ENCODE data around the gene SLC11A2. TPM values are rescaled to one million over a fixed set of nuclear protein-coding genes. Genes with fewer than 3 reads are reported as not detected.

The SLC11A2 gene
- total and polyA plus RNA-seq, 2 of the 4 experiments (the other 2 are of a cell fraction), result 28.0 to 45.3 TPM

DNA sequence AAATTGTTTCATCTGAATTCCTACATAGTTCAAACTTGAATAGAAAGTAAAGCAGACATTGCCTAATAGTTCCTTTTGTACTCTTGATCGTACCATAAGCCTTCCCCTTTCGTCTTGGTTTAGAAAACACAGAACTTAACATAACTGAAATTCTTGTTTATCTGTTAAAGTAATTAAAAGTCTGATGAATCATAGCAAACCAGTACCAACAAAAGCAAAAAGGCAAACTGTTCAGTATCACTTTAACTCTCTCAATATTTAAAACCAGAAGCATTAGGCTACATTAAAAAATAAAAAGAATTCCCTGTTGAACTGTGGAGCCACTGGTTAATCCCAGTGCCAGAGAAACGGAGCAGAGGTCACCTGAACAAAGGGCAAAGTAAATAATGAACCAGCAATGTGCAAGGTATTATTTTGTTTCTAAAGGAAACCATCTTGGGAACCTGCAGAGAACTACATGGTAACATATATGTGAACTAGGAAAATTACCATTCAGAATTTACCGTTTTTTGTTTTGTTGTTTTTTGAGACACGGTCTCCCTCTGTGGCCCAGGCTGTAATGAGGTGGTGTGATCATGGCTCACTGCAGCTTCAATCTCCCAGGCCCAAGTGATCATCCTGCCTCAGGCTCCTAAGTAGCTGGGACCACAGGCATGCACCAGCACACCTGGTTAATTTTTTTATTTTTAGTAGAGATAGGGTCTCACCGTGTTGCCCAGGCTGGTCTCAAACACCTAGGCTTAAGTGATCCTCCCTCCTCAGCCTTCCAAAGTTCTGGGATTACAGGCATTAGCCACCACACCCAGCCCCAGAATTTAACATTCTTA, 91.0 kb downstream of the SLC11A2 start:
- Histone ChIP-seq H2BK15ac (ENCODE audit: low read depth, low read length) (no peak overlapping the region; the same call in 2 of the 3 replicates), H2AK5ac (ENCODE audit: low read depth, low read length) (peak overlapping the region; percentile 88), H3K4me1 (ENCODE audit: control insufficient read depth, insufficient read depth, low read length) (peaks cover 18% of the 10 kb centered on the region), H3K18ac (ENCODE audit: low read depth, low read length) (peak overlapping the region; percentile 88), H3K27me3 (ENCODE audit: control insufficient read depth, insufficient read depth, low read length) (no peaks in the 10 kb centered on the region), H3K9ac (ENCODE audit: low read depth, low read length) (peak overlapping the region; percentile 62; the same call in 1 of the 2 replicates), H2BK20ac (ENCODE audit: low read depth, low read length) (peak overlapping the region; percentile 97), H4K5ac (ENCODE audit: low read depth, low read length) (peak overlapping the region; percentile 82), H3K4me2 (ENCODE audit: low read depth, low read length) (peak overlapping the region; percentile 91), H3K79me1 (ENCODE audit: low read depth in 1 of 2, low read length in 2 of 2) (no peaks in the 10 kb centered on the region), H3K36me3 (ENCODE audit: control insufficient read depth, insufficient read depth, low read length) (0 out of 2 replicates have a peak, but pooled peaks cover 2% of the 10 kb centered on the region), H2BK5ac (ENCODE audit: low read depth, low read length, poor library complexity, severe bottlenecking) (peak overlapping the region; percentile 94), H3K4ac (ENCODE audit: low read depth, low read length) (peak overlapping the region; percentile 80), H2AFZ (replicated peaks; ENCODE audit: low read length, poor library complexity) (no peak overlapping the region), H2BK120ac (ENCODE audit: low read depth, low read length) (peak overlapping the region; percentile 93), H4K8ac (ENCODE audit: low read depth in 2 of 2, low read length in 2 of 2) (peak overlapping the region; percentile 74), H2AK9ac (replicated peaks; ENCODE audit: low read depth, low read length, poor library complexity) (no peak overlapping the region), H3K27ac (ENCODE audit: insufficient read depth, low read length) (peak overlapping the region; percentile 93), H3K9me3 (ENCODE audit: control insufficient read depth, insufficient read depth, low read length) (peaks cover 6% of the 10 kb centered on the region; the same call in 1 of the 2 replicates), H3K56ac (ENCODE audit: extremely low read depth, insufficient read depth, low read length) (peak overlapping the region; percentile 70; the same call in 1 of the 2 replicates), H3K14ac (replicated peaks; ENCODE audit: low read depth, low read length) (peak overlapping the region; percentile 86), H4K91ac (ENCODE audit: insufficient read depth, low read depth, low read length) (peak overlapping the region; percentile 89), H3K23ac (ENCODE audit: low read depth, low read length) (0 out of 2 replicates have a peak overlapping the region, but pooled peaks have one; percentile 63), H3K9me1 (ENCODE audit: insufficient read depth, low read length) (peaks cover 6% of the 10 kb centered on the region; the same call in 1 of the 2 replicates), H4K20me1 (ENCODE audit: insufficient read depth, low read length) (no peaks in the 10 kb centered on the region), H3K4me3 (ENCODE audit: insufficient read depth, low read depth, low read length) (no peak overlapping the region; the same call in 1 of the 2 replicates)
- ATAC-seq (ENCODE audit: low read depth), result peak; percentile 83
- peak; percentile 67 for DNase-seq
- 0% methylated on average over 1 of the region's 6 CpGs; no CpG with 5 or more reads in 1 of the 2 experiments for WGBS, 2 experiments (ENCODE audit: extremely low coverage in 2 of 2, insufficient read length in 1 of 2)
- no TSS peak for BruUV-seq (replicated peaks)
- ChIA-PET POLR2A (ENCODE audit: unreplicated experiment) (interaction anchor here (0.5 kb wide), 1 partner anchor 148 kb away, joined by 3 read pairs; no protein-coding TSS in a partner anchor), CTCF (no interaction called here)
- in situ Hi-C loops (cut with MboI; ENCODE audit: low sequenced_read_pairs), result no loop called here
- no peak for TF ChIP-seq BHLHE40 (IDR thresholded peaks at IDR 0.05; ENCODE audit: low read depth, low read length)
- TF ChIP-seq CEBPB (IDR thresholded peaks at IDR 0.05; ENCODE audit: low read depth, low read length), result peak; percentile 88
- intact Hi-C loops (cut with micrococcal nuclease), result no loop called here
- dilution Hi-C loops (cut with HindIII; ENCODE audit: low sequenced_read_pairs, unreplicated experiment), result no loop called here
